Central memory CD8-positive, alpha-beta T cell (primary cell): ENCODE results near the gene JAK1.

Source experiments
- ATAC-seq: fragments of 150-1000 bp; cut with Tn5 transposase; replicated peaks from 2 replicates; pipeline ENCODE4 v1.10.0; 2022; ENCODE audit warnings: mild to moderate bottlenecking, moderate FRiP score, moderate number of reproducible peaks; ENCODE audit not compliant: poor library complexity, severe bottlenecking; ENCODE audit errors: extremely low read depth
- DNase-seq, 2 donors: peaks; one replicate each; pipeline ENCODE4 v3.0.0; 2021; ENCODE audit warnings: low spot score in 2 of 2
- H3K27ac Mint-ChIP-seq: one replicate; pipeline ENCODE4 v1.8.0; 2022; ENCODE audit warnings: low read depth, mild to moderate bottlenecking, moderate library complexity, mixed read lengths
- H3K27me3 Mint-ChIP-seq: one replicate; pipeline ENCODE4 v1.8.0; 2022; ENCODE audit warnings: mixed read lengths
- H3K36me3 Mint-ChIP-seq: one replicate; pipeline ENCODE4 v1.8.0; 2022; ENCODE audit warnings: mild to moderate bottlenecking, moderate library complexity, mixed read lengths; ENCODE audit not compliant: insufficient read depth
- H3K4me1 Mint-ChIP-seq: one replicate; pipeline ENCODE4 v1.8.0; 2022; ENCODE audit warnings: mixed read lengths
- H3K4me3 Mint-ChIP-seq: one replicate; pipeline ENCODE4 v1.8.0; 2022; ENCODE audit warnings: mild to moderate bottlenecking, moderate library complexity, mixed read lengths
- H3K9me3 Mint-ChIP-seq: one replicate; pipeline ENCODE4 v1.8.0; 2022; ENCODE audit warnings: mixed read lengths

JAK1 gene

DNA sequence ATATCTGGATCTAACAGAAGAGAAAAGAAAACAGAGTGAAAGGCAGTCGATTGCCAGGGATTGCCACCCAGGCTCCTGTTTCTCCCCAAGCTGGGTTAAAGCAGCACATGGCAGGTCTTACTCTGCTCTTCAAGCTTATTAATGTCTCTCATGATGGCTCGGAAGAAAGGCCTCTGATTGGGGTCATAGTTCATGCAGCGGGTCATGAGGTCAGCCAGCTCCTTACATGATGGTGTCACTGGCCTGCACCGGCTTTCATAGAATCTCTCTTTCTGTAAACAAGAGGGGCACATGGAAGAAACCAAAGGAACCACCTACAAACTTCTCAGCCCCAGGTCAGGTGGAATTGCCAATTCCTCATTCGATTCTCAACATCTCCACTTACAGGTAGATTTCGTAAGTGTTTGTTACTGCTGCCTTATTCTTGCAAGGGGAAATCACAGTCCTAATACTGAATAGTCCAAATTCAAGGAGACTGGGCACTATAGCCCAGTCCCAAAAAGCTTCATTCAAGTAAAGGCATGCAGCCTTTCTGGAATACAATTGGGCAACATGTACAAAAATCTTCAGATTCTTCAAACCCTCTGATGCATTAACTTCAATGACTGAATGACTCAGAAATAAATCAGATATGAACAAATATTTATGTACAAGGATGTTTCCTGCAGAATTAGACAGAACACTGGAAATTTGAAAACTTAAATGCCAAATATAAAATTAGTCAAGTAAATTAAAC, 124.9 kb downstream of the JAK1 start:
- H3K27ac Mint-ChIP-seq, result peak overlapping the region; percentile 44
- H3K9me3 Mint-ChIP-seq, result no peaks in the 10 kb centered on the region
- H3K4me1 Mint-ChIP-seq, result peaks cover 5% of the 10 kb centered on the region
- H3K4me3 Mint-ChIP-seq, result no peak overlapping the region
- no peaks in the 10 kb centered on the region for H3K27me3 Mint-ChIP-seq
- no peak for ATAC-seq
- H3K36me3 Mint-ChIP-seq, result peaks cover 70% of the 10 kb centered on the region
- no peak for DNase-seq

GRCh38 chr1:64839732-64840405, 126.5 kb downstream of the JAK1 start:
- H3K4me1 Mint-ChIP-seq, result no peaks in the 10 kb centered on the region
- DNase-seq (no peak), ATAC-seq (no peak)
- H3K36me3 Mint-ChIP-seq, result peaks cover 76% of the 10 kb centered on the region
- H3K4me3 Mint-ChIP-seq, result no peak overlapping the region
- no peaks in the 10 kb centered on the region for H3K9me3 Mint-ChIP-seq
- H3K27ac Mint-ChIP-seq, result no peak overlapping the region
- no peaks in the 10 kb centered on the region for H3K27me3 Mint-ChIP-seq

DNA sequence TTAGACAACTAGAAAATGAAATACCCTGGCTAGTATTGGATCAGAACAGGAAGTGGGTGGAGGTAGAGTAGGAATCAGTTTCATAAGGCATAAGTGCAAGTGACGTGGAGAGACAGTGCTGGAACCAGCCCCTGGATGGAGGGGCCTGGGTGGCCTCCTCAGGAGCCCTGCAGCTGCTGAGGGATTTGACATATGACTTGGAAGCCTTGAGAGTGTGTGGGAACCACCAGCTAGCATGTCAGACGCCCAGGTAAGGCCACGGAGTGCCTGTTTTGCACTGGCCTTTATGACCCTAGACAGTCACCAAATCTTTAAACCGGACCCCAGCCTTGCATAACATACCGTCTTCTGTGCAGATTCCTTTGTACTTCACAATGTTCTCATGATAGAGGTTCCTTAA, 127.1 kb downstream of the JAK1 start:
- no peak overlapping the region for H3K27ac Mint-ChIP-seq
- ATAC-seq (no peak), DNase-seq (no peak)
- no peaks in the 10 kb centered on the region for H3K9me3 Mint-ChIP-seq
- H3K36me3 Mint-ChIP-seq, result peaks cover 76% of the 10 kb centered on the region
- H3K27me3 Mint-ChIP-seq, result no peaks in the 10 kb centered on the region
- H3K4me1 Mint-ChIP-seq, result no peaks in the 10 kb centered on the region
- H3K4me3 Mint-ChIP-seq, result no peak overlapping the region

DNA sequence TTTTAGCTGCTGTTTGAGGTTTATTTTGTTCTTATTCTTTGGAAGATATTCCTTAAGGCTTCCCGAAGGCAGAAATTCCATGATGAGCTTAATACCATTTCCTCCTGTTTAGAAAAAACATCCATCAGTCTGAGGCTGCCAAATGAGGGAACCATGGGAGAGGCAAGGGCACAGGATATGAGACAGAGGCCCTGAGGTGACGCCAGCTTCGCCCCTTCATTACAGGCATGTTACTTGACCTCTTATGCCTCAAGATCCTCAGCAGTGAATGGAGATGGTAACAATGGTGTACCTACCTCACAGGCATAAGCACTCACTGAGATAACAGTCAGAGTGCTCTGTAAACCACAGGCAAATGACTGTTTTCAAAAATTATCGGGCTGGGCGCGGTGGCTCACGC, 127.9 kb downstream of the JAK1 start:
- no peak for ATAC-seq
- Mint-ChIP-seq H3K27me3 (no peaks in the 10 kb centered on the region), H3K4me3 (no peak overlapping the region), H3K9me3 (no peaks in the 10 kb centered on the region), H3K36me3 (peaks cover 77% of the 10 kb centered on the region), H3K27ac (no peak overlapping the region), H3K4me1 (no peaks in the 10 kb centered on the region)
- DNase-seq, result no peak

DNA sequence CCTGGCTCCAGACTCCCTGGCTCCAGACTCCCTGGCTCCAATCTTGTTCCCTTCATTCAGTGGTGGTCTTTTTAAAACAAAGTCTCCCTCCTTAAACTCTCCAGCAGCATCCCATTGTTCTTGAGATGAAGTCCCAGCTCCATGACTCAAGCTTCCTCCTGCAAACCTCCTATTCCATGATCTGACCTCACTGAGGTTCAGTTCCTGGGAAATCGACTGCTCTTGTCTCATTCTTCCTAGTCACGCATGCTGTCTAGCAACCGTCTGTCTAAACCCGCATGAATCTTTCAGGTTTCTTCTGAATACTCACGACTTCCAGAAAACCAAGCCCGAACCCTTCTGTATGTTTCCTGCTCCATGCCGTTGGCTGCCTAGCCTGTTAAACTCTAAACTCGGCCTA, 129.5 kb downstream of the JAK1 start:
- peak overlapping the region; percentile 49 for H3K27ac Mint-ChIP-seq
- no peak for DNase-seq
- no peak for ATAC-seq
- no peaks in the 10 kb centered on the region for H3K4me1 Mint-ChIP-seq
- H3K4me3 Mint-ChIP-seq, result no peak overlapping the region
- no peaks in the 10 kb centered on the region for H3K9me3 Mint-ChIP-seq
- no peaks in the 10 kb centered on the region for H3K27me3 Mint-ChIP-seq
- H3K36me3 Mint-ChIP-seq, result peaks cover 83% of the 10 kb centered on the region

- H3K27ac Mint-ChIP-seq, result no peak overlapping the region
- no peak overlapping the region for H3K4me3 Mint-ChIP-seq
- ATAC-seq, result no peak
- peaks cover 67% of the 10 kb centered on the region for H3K36me3 Mint-ChIP-seq
- no peaks in the 10 kb centered on the region for H3K9me3 Mint-ChIP-seq
- DNase-seq, result no peak
- no peaks in the 10 kb centered on the region for H3K27me3 Mint-ChIP-seq
- peaks cover under 1% of the 10 kb centered on the region for H3K4me1 Mint-ChIP-seq
Measured at GRCh38 chr1:64834734-64835133, 131.6 kb downstream of the JAK1 start.

- Mint-ChIP-seq H3K27ac (peak overlapping the region; percentile 92), H3K27me3 (no peaks in the 10 kb centered on the region), H3K4me3 (no peak overlapping the region), H3K4me1 (peaks cover 38% of the 10 kb centered on the region), H3K9me3 (no peaks in the 10 kb centered on the region), H3K36me3 (peaks cover 38% of the 10 kb centered on the region)
- no peak for ATAC-seq
- DNase-seq, result no peak
Measured at GRCh38 chr1:64830030-64830651, 136.2 kb downstream of the JAK1 start.

- H3K36me3 Mint-ChIP-seq, result peaks cover 35% of the 10 kb centered on the region
- DNase-seq (no peak), ATAC-seq (no peak)
- no peaks in the 10 kb centered on the region for H3K9me3 Mint-ChIP-seq
- H3K27me3 Mint-ChIP-seq, result no peaks in the 10 kb centered on the region
- H3K27ac Mint-ChIP-seq, result peak overlapping the region; percentile 92
- no peak overlapping the region for H3K4me3 Mint-ChIP-seq
- H3K4me1 Mint-ChIP-seq, result peaks cover 38% of the 10 kb centered on the region
Measured at GRCh38 chr1:64829411-64830029, 136.8 kb downstream of the JAK1 start.

- Mint-ChIP-seq H3K4me3 (peak overlapping the region; percentile 54), H3K9me3 (no peaks in the 10 kb centered on the region), H3K27me3 (no peaks in the 10 kb centered on the region), H3K27ac (peak overlapping the region; percentile 92), H3K36me3 (peaks cover 33% of the 10 kb centered on the region), H3K4me1 (peaks cover 45% of the 10 kb centered on the region)
- DNase-seq (no peak), ATAC-seq (no peak)
Measured at GRCh38 chr1:64828829-64829228, 137.5 kb downstream of the JAK1 start.

GRCh38 chr1:64826991-64827390, 139.4 kb downstream of the JAK1 start:
- Mint-ChIP-seq H3K27me3 (no peaks in the 10 kb centered on the region), H3K36me3 (peaks cover 18% of the 10 kb centered on the region), H3K27ac (peak overlapping the region; percentile 92), H3K4me3 (peak overlapping the region; percentile 61), H3K4me1 (peaks cover 45% of the 10 kb centered on the region), H3K9me3 (no peaks in the 10 kb centered on the region)
- DNase-seq (no peak), ATAC-seq (peak; percentile 91)

DNA sequence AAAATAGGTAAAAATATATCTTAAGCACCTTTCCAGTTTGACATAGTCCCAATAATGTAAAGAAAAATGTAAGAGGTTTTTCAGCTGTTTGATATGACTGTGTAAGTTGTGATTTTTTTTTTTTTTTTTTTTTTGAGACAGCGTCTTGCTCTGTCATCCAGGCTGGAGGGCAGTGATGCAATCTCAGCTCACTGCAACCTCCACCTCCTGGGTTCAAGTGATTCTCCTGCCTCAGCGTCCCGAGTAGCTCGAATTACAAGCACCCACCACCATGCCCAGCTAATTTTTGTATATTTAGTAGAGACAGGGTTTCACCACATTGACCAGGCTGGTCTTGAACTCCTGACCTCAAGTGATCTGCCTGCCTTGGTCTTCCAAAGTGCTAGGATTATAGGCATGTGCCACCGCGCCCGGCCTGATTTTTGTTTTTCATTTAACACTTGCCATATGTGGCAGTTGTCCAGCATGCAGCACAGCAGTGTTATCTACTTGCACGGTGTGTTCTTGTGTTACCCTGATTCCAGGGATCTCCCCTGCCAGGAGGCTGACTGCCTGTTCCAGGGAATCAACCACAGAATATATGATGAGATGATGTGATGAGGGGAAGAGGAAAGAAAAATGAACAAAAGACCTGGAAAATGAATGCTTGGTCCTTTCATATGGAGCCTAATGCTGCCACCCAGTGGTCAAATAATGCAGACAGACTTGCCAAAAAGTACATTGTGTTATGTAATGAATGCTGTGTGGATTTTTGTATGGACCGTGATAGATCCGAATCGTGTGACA, 142.5 kb downstream of the JAK1 start:
- H3K4me1 Mint-ChIP-seq, result peaks cover 36% of the 10 kb centered on the region
- peak; percentile 30 to 35 for DNase-seq
- H3K4me3 Mint-ChIP-seq, result no peak overlapping the region
- H3K27ac Mint-ChIP-seq, result peak overlapping the region; percentile 39
- no peaks in the 10 kb centered on the region for H3K9me3 Mint-ChIP-seq
- no peak for ATAC-seq
- no peaks in the 10 kb centered on the region for H3K27me3 Mint-ChIP-seq
- peaks cover 10% of the 10 kb centered on the region for H3K36me3 Mint-ChIP-seq

DNA sequence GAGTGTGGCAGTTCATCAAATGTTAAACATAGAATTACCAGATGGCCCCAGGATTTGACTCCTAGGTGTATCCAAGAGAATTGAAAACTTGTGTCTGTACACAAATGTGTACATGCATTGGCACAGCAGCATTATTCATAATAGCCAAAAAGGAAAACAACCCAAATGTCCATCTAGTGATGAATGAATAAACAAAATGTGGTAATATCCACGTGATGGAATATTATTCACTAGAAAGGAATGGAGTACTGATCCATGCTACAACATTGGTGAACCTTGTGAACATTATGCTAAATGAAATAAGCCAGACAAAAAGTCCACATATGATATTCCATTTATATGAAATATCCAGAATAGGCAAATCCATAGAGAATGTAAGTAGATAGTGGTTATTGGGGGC, 143.7 kb downstream of the JAK1 start:
- peaks cover 8% of the 10 kb centered on the region for H3K36me3 Mint-ChIP-seq
- no peaks in the 10 kb centered on the region for H3K9me3 Mint-ChIP-seq
- H3K4me1 Mint-ChIP-seq, result peaks cover 24% of the 10 kb centered on the region
- no peak overlapping the region for H3K27ac Mint-ChIP-seq
- DNase-seq (no peak), ATAC-seq (no peak)
- H3K27me3 Mint-ChIP-seq, result no peaks in the 10 kb centered on the region
- no peak overlapping the region for H3K4me3 Mint-ChIP-seq
